ENCODE results near the gene JOSD2.

- TF ChIP-seq CTCF (IDR thresholded peaks at IDR 0.05) (no peak), EZH2 (IDR thresholded peaks at IDR 0.05; ENCODE audit: borderline replicate concordance, insufficient read depth, low read depth, low read length, poor library complexity, severe bottlenecking) (no peak)
These were observed 14.6 kb downstream of the JOSD2 start for GRCh38 chr19:50496189-50497021.
